HEK293 (cell line): Measurements from ENCODE around the gene AP5M1.

ENCODE experiments used
- EGR2 ChIP-seq: fragments of 450-650 bp; formaldehyde crosslinking; IDR thresholded peaks from 2 replicates; pipeline ENCODE4 v1.5.1; 2016; ENCODE audit warnings: low read depth, missing biosample characterization, missing genetic modification characterization
- PRDM1 ChIP-seq: fragments of 450-650 bp; formaldehyde crosslinking; IDR thresholded peaks from 2 replicates; pipeline ENCODE4; 2016; ENCODE audit warnings: missing biosample characterization, missing genetic modification characterization
- SCRT1 ChIP-seq: fragments of 450-650 bp; formaldehyde crosslinking; IDR thresholded peaks from 2 replicates; pipeline ENCODE4 v1.5.1; 2016; ENCODE audit warnings: missing biosample characterization, missing genetic modification characterization, borderline replicate concordance
- WT1 ChIP-seq: fragments of 450-650 bp; formaldehyde crosslinking; IDR thresholded peaks from 2 replicates; pipeline ENCODE4 v1.5.1; 2016; ENCODE audit warnings: missing biosample characterization, missing genetic modification characterization
- ZFHX2 ChIP-seq: fragments of 450-650 bp; formaldehyde crosslinking; conservative IDR thresholded peaks from 2 replicates; pipeline ENCODE4 v1.5.1; 2016; ENCODE audit warnings: missing biosample characterization, missing genetic modification characterization
- ZNF175 ChIP-seq: fragments of 450-650 bp; formaldehyde crosslinking; IDR thresholded peaks from 2 replicates; pipeline ENCODE4 v1.5.1; 2016; ENCODE audit warnings: missing biosample characterization, missing genetic modification characterization
- ZNF24 ChIP-seq: fragments of 450-650 bp; formaldehyde crosslinking; IDR thresholded peaks from 2 replicates; pipeline ENCODE4 v1.5.1; 2016; ENCODE audit warnings: missing biosample characterization, missing genetic modification characterization
- ZNF341 ChIP-seq: fragments of 450-650 bp; formaldehyde crosslinking; IDR thresholded peaks from 2 replicates; pipeline ENCODE4; 2016; ENCODE audit warnings: low read depth, missing biosample characterization, missing genetic modification characterization
- ZNF416 ChIP-seq: fragments of 450-650 bp; formaldehyde crosslinking; IDR thresholded peaks from 2 replicates; pipeline ENCODE4 v1.5.1; 2016; ENCODE audit warnings: missing biosample characterization, missing genetic modification characterization
- ZNF561 ChIP-seq: fragments of 450-650 bp; IDR thresholded peaks from 2 replicates; pipeline ENCODE4 v1.5.1; 2018; ENCODE audit warnings: missing biosample characterization, missing genetic modification characterization, borderline replicate concordance
- ZNF629 ChIP-seq: fragments of 450-650 bp; formaldehyde crosslinking; IDR thresholded peaks from 2 replicates; pipeline ENCODE4 v1.5.1; 2017; ENCODE audit warnings: missing biosample characterization, missing genetic modification characterization
- ZNF654 ChIP-seq: fragments of 450-650 bp; formaldehyde crosslinking; IDR thresholded peaks from 2 replicates; pipeline ENCODE4 v1.5.1; 2016; ENCODE audit warnings: low read depth, missing biosample characterization, missing genetic modification characterization
- ZNF664 ChIP-seq: fragments of 450-650 bp; formaldehyde crosslinking; IDR thresholded peaks from 2 replicates; pipeline ENCODE4 v1.5.1; 2016; ENCODE audit warnings: missing biosample characterization, missing genetic modification characterization
- ZNF707 ChIP-seq: fragments of 450-650 bp; formaldehyde crosslinking; IDR thresholded peaks from 2 replicates; pipeline ENCODE4 v1.5.1; 2016; ENCODE audit warnings: missing biosample characterization, missing genetic modification characterization
- ZSCAN23 ChIP-seq: fragments of 450-650 bp; formaldehyde crosslinking; IDR thresholded peaks from 2 replicates; pipeline ENCODE4 v1.5.1; 2016; ENCODE audit warnings: missing biosample characterization, missing genetic modification characterization
- TF ChIP-seq, protein P1 (sequence below): fragments of 450-650 bp; formaldehyde crosslinking; IDR thresholded peaks from 2 replicates; pipeline ENCODE4 v1.5.1; 2016; ENCODE audit warnings: missing biosample characterization, missing genetic modification characterization
- TF ChIP-seq, protein P2 (sequence below): IDR thresholded peaks from 2 replicates; pipeline ENCODE4 v1.6.1; 2011; ENCODE audit warnings: mild to moderate bottlenecking, low read depth, low read length, borderline replicate concordance
- TF ChIP-seq, protein P3 (sequence below): fragments of 450-650 bp; formaldehyde crosslinking; IDR thresholded peaks from 2 replicates; pipeline ENCODE4 v1.5.1; 2016; ENCODE audit warnings: missing biosample characterization, missing genetic modification characterization
- TF ChIP-seq, protein P4 (sequence below): fragments of 450-650 bp; formaldehyde crosslinking; IDR thresholded peaks from 2 replicates; pipeline ENCODE4 v1.5.1; 2016; ENCODE audit warnings: missing biosample characterization, missing genetic modification characterization
- TF ChIP-seq, protein P5 (sequence below): fragments of 450-650 bp; formaldehyde crosslinking; IDR thresholded peaks from 2 replicates; pipeline ENCODE4 v1.5.1; 2016; ENCODE audit warnings: missing biosample characterization, missing genetic modification characterization
- TF ChIP-seq, protein P6 (sequence below): fragments of 450-650 bp; formaldehyde crosslinking; optimal IDR thresholded peaks from 2 replicates; pipeline ENCODE3; 2016; ENCODE audit warnings: missing biosample characterization, mild to moderate bottlenecking, missing genetic modification characterization
- TF ChIP-seq, protein P7 (sequence below): fragments of 450-650 bp; formaldehyde crosslinking; IDR thresholded peaks from 2 replicates; pipeline ENCODE4 v1.5.0; 2017; ENCODE audit warnings: missing biosample characterization, missing genetic modification characterization, borderline replicate concordance
- TF ChIP-seq, protein P8 (sequence below): fragments of 450-650 bp; formaldehyde crosslinking; IDR thresholded peaks from 2 replicates; pipeline ENCODE4 v1.5.1; 2016; ENCODE audit warnings: missing biosample characterization, missing genetic modification characterization
- TF ChIP-seq, protein P9 (sequence below): fragments of 450-650 bp; formaldehyde crosslinking; IDR thresholded peaks from 2 replicates; pipeline ENCODE4 v1.5.1; 2016; ENCODE audit warnings: missing biosample characterization, missing genetic modification characterization

Gene AP5M1

DNA sequence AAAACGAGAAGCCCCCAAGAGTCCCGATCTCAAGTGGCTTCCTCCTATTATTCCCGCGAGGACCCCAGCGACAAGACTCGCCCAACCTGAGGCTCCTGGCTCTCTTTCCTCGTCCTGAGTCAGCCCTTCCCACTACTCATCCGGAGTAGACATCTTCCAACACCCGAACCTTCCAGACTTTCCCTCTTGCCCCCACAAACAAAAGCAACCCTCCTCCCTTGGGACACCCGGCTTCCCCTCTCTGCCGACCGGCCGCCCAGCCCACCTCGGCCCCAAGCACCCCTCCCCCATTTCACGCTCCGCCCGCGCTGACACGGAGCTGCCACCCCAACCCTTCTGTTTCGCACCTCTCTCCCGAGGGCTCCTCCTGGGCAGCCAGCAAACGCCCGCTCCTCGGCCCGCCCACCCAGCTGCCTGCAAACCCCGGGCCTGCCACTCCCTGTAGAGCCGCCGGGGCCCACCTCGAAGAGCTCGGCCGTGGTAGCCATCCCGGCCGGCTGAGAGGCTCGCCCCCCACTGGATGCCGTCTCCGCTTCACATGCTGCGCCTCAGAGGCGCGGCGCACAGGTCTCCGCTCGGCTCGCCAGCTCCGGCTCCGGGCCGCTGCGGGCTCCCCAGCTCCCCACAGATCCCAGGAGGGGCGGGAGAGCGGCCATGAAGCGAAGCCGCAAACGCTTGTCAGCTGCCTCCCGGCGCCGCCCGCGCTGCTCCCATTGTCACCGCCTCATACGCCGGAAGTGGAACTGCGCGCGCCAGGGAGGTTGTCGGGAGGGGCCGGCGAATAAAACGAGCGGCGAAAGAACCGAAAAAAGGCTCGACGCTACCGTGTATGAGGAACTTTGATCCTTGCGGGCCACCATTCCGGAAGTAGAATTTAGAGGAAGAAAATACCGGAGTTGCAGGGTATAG, at the start of gene AP5M1, which contains the start of gene EXOC5 (continued):
- peak; percentile 86 for TF ChIP-seq EGR2 (tag by site-specific recombination)
- TF ChIP-seq, protein P1, sequence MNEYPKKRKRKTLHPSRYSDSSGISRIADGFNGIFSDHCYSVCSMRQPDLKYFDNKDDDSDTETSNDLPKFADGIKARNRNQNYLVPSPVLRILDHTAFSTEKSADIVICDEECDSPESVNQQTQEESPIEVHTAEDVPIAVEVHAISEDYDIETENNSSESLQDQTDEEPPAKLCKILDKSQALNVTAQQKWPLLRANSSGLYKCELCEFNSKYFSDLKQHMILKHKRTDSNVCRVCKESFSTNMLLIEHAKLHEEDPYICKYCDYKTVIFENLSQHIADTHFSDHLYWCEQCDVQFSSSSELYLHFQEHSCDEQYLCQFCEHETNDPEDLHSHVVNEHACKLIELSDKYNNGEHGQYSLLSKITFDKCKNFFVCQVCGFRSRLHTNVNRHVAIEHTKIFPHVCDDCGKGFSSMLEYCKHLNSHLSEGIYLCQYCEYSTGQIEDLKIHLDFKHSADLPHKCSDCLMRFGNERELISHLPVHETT (tag by site-specific recombination) = no peak
- peak; percentile 71; the same call in 1 of the 2 replicates for TF ChIP-seq ZNF561
- TF ChIP-seq, protein P2, sequence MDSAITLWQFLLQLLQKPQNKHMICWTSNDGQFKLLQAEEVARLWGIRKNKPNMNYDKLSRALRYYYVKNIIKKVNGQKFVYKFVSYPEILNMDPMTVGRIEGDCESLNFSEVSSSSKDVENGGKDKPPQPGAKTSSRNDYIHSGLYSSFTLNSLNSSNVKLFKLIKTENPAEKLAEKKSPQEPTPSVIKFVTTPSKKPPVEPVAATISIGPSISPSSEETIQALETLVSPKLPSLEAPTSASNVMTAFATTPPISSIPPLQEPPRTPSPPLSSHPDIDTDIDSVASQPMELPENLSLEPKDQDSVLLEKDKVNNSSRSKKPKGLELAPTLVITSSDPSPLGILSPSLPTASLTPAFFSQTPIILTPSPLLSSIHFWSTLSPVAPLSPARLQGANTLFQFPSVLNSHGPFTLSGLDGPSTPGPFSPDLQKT = no peak; the same call in 1 of the 2 replicates
- TF ChIP-seq, protein P3, sequence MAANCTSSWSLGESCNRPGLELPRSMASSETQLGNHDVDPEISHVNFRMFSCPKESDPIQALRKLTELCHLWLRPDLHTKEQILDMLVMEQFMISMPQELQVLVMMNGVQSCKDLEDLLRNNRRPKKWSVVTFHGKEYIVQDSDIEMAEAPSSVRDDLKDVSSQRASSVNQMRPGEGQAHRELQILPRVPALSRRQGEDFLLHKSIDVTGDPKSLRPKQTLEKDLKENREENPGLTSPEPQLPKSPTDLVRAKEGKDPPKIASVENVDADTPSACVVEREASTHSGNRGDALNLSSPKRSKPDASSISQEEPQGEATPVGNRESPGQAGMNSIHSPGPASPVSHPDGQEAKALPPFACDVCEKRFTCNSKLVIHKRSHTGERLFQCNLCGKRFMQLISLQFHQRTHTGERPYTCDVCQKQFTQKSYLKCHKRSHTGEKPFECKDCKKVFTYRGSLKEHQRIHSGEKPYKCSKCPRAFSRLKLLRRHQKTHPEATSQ (tag by site-specific recombination) = no peak
- no peak for TF ChIP-seq ZNF24
- TF ChIP-seq, protein P4, sequence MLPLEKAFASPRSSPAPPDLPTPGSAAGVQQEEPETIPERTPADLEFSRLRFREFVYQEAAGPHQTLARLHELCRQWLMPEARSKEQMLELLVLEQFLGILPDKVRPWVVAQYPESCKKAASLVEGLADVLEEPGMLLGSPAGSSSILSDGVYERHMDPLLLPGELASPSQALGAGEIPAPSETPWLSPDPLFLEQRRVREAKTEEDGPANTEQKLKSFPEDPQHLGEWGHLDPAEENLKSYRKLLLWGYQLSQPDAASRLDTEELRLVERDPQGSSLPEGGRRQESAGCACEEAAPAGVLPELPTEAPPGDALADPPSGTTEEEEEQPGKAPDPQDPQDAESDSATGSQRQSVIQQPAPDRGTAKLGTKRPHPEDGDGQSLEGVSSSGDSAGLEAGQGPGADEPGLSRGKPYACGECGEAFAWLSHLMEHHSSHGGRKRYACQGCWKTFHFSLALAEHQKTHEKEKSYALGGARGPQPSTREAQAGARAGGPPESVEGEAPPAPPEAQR (tag by site-specific recombination) = no peak
- no peak for TF ChIP-seq ZNF175
- no peak for TF ChIP-seq WT1 (tag by site-specific recombination)
- no peak for TF ChIP-seq ZNF416 (tag by site-specific recombination)
- no peak; the same call in 1 of the 2 replicates for TF ChIP-seq ZSCAN23 (tag by site-specific recombination)
- TF ChIP-seq, protein P5, sequence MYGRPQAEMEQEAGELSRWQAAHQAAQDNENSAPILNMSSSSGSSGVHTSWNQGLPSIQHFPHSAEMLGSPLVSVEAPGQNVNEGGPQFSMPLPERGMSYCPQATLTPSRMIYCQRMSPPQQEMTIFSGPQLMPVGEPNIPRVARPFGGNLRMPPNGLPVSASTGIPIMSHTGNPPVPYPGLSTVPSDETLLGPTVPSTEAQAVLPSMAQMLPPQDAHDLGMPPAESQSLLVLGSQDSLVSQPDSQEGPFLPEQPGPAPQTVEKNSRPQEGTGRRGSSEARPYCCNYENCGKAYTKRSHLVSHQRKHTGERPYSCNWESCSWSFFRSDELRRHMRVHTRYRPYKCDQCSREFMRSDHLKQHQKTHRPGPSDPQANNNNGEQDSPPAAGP (tag by site-specific recombination) = peak; percentile 74
- TF ChIP-seq ZNF629 = peak; percentile 48
- TF ChIP-seq, protein P6, sequence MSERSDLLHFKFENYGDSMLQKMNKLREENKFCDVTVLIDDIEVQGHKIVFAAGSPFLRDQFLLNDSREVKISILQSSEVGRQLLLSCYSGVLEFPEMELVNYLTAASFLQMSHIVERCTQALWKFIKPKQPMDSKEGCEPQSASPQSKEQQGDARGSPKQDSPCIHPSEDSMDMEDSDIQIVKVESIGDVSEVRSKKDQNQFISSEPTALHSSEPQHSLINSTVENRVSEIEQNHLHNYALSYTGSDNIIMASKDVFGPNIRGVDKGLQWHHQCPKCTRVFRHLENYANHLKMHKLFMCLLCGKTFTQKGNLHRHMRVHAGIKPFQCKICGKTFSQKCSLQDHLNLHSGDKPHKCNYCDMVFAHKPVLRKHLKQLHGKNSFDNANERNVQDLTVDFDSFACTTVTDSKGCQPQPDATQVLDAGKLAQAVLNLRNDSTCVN (tag by site-specific recombination) = peak; percentile 83
- peak; percentile 51; the same call in 1 of the 2 replicates for TF ChIP-seq PRDM1 (tag by site-specific recombination)
- TF ChIP-seq, protein P7, sequence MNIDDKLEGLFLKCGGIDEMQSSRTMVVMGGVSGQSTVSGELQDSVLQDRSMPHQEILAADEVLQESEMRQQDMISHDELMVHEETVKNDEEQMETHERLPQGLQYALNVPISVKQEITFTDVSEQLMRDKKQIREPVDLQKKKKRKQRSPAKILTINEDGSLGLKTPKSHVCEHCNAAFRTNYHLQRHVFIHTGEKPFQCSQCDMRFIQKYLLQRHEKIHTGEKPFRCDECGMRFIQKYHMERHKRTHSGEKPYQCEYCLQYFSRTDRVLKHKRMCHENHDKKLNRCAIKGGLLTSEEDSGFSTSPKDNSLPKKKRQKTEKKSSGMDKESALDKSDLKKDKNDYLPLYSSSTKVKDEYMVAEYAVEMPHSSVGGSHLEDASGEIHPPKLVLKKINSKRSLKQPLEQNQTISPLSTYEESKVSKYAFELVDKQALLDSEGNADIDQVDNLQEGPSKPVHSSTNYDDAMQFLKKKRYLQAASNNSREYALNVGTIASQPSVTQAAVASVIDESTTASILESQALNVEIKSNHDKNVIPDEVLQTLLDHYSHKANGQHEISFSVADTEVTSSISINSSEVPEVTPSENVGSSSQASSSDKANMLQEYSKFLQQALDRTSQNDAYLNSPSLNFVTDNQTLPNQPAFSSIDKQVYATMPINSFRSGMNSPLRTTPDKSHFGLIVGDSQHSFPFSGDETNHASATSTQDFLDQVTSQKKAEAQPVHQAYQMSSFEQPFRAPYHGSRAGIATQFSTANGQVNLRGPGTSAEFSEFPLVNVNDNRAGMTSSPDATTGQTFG (tag by site-specific recombination) = no peak
- TF ChIP-seq, protein P8, sequence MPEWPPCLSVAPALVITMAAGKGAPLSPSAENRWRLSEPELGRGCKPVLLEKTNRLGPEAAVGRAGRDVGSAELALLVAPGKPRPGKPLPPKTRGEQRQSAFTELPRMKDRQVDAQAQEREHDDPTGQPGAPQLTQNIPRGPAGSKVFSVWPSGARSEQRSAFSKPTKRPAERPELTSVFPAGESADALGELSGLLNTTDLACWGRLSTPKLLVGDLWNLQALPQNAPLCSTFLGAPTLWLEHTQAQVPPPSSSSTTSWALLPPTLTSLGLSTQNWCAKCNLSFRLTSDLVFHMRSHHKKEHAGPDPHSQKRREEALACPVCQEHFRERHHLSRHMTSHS (tag by site-specific recombination) = no peak
- TF ChIP-seq, protein P9, sequence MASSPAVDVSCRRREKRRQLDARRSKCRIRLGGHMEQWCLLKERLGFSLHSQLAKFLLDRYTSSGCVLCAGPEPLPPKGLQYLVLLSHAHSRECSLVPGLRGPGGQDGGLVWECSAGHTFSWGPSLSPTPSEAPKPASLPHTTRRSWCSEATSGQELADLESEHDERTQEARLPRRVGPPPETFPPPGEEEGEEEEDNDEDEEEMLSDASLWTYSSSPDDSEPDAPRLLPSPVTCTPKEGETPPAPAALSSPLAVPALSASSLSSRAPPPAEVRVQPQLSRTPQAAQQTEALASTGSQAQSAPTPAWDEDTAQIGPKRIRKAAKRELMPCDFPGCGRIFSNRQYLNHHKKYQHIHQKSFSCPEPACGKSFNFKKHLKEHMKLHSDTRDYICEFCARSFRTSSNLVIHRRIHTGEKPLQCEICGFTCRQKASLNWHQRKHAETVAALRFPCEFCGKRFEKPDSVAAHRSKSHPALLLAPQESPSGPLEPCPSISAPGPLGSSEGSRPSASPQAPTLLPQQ (tag by site-specific recombination) = peak; percentile 100
- TF ChIP-seq SCRT1 (tag by site-specific recombination) = no peak
- no peak for TF ChIP-seq ZNF664 (tag by site-specific recombination)
- no peak for TF ChIP-seq ZNF654 (tag by site-specific recombination)
- peak; percentile 84 for TF ChIP-seq ZFHX2 (tag by site-specific recombination)
- TF ChIP-seq ZNF707 (tag by site-specific recombination) = no peak
- peak; percentile 79 for TF ChIP-seq ZNF341 (tag by site-specific recombination)
